Measurements from ENCODE around the gene FAM76B.

The FAM76B gene

GRCh38 chr11:95734009-95734572 is 55.5 kb downstream of the FAM76B start (continued):
- TF ChIP-seq POU6F1 (CRISPR knock-in tag; IDR thresholded peaks at IDR 0.05; ENCODE audit: borderline replicate concordance, low read depth), result no peak
- no peak for TF ChIP-seq CSDC2 (CRISPR knock-in tag; IDR thresholded peaks at IDR 0.05)
- no peak for TF ChIP-seq CSRNP3 (CRISPR knock-in tag; IDR thresholded peaks at IDR 0.05)

GRCh38 chr11:95732930-95733602 is 56.5 kb downstream of the FAM76B start:
- TF ChIP-seq GLIS3 (CRISPR knock-in tag; IDR thresholded peaks at IDR 0.05), result no peak
- no peak for ATAC-seq

GRCh38 chr11:95729462-95729861 is 60.1 kb downstream of the FAM76B start:
- no peak for ATAC-seq
- TF ChIP-seq ZFP30 (CRISPR knock-in tag; IDR thresholded peaks at IDR 0.05), result no peak
- TF ChIP-seq TSHZ2 (CRISPR knock-in tag; IDR thresholded peaks at IDR 0.05), result no peak
- TF ChIP-seq ESRRG (CRISPR knock-in tag; IDR thresholded peaks at IDR 0.05), result no peak
- no peak for TF ChIP-seq PPARA (CRISPR knock-in tag; IDR thresholded peaks at IDR 0.05; ENCODE audit: borderline replicate concordance)
- TF ChIP-seq ZFP3 (CRISPR knock-in tag; IDR thresholded peaks at IDR 0.05), result no peak
- TF ChIP-seq BACH2 (CRISPR knock-in tag; IDR thresholded peaks at IDR 0.05; ENCODE audit: borderline replicate concordance), result no peak
- no peak for TF ChIP-seq CSRNP3 (CRISPR knock-in tag; IDR thresholded peaks at IDR 0.05)
- TF ChIP-seq ZNF8 (CRISPR knock-in tag; IDR thresholded peaks at IDR 0.05), result no peak
- no peak for TF ChIP-seq RARB (CRISPR knock-in tag; IDR thresholded peaks at IDR 0.05)
- TF ChIP-seq TCF4 (CRISPR knock-in tag; IDR thresholded peaks at IDR 0.05; ENCODE audit: borderline replicate concordance), result no peak
- TF ChIP-seq ZC3H10 (CRISPR knock-in tag; IDR thresholded peaks at IDR 0.05), result no peak
- TF ChIP-seq SNAI2 (CRISPR knock-in tag; IDR thresholded peaks at IDR 0.05), result no peak

- ATAC-seq, result no peak
- no peak for TF ChIP-seq ZFP30 (CRISPR knock-in tag; IDR thresholded peaks at IDR 0.05)
- TF ChIP-seq ZC3H10 (CRISPR knock-in tag; IDR thresholded peaks at IDR 0.05), result no peak
- no peak for TF ChIP-seq RARB (CRISPR knock-in tag; IDR thresholded peaks at IDR 0.05)
- TF ChIP-seq POU6F1 (CRISPR knock-in tag; IDR thresholded peaks at IDR 0.05; ENCODE audit: borderline replicate concordance, low read depth), result no peak
- TF ChIP-seq GLIS3 (CRISPR knock-in tag; IDR thresholded peaks at IDR 0.05), result no peak
- TF ChIP-seq CREB5 (CRISPR knock-in tag; IDR thresholded peaks at IDR 0.05; ENCODE audit: low read depth), result no peak
- TF ChIP-seq ESRRG (CRISPR knock-in tag; IDR thresholded peaks at IDR 0.05), result no peak
- TF ChIP-seq BACH2 (CRISPR knock-in tag; IDR thresholded peaks at IDR 0.05; ENCODE audit: borderline replicate concordance), result no peak
- TF ChIP-seq CSDC2 (CRISPR knock-in tag; IDR thresholded peaks at IDR 0.05), result no peak
- no peak for TF ChIP-seq ZNF70 (CRISPR knock-in tag; IDR thresholded peaks at IDR 0.05)
- TF ChIP-seq CSRNP3 (CRISPR knock-in tag; IDR thresholded peaks at IDR 0.05), result no peak
Measured at GRCh38 chr11:95728790-95729189, 60.8 kb downstream of the FAM76B start.

Data from SK-N-SH treated with all-trans-retinoic acid at 6 μM for 48 hours (cell line).